Body of pancreas (tissue), 4 donors: ENCODE data around the gene ZNF391.
"Not testable (repeated sequence)": the region's sequence is repeated elsewhere in the genome, so short reads cannot be mapped to it uniquely, and the experiment has no call there.

ENCODE experiments used
- CTCF ChIP-seq, 7 experiments: fragments of 450-650 bp in 4 of 7; fragments of 200-600 bp in 3 of 7; sonication (generic) in 3 of 7; IDR thresholded peaks; one replicate each; pipeline ENCODE4 v1.5.1; 2016 to 2019; ENCODE audit warnings: antibody characterized with exemption in 7 of 7
- POLR2A ChIP-seq, 3 donors: fragments of 450-650 bp; IDR thresholded peaks; one replicate each; pipeline ENCODE4 v1.6.1; 2016; ENCODE audit warnings: antibody characterized with exemption in 3 of 3, mild to moderate bottlenecking in 2 of 3

- not testable (repeated sequence) for TF ChIP-seq POLR2A, CTCF (IDR thresholded peaks at IDR 0.05)
Observed at GRCh38 chr6:27424851-27425250, 36.3 kb downstream of the ZNF391 start.
